AG09309 (cell line): ENCODE data around the gene RNF4.

Source experiments
- DNase-seq: peaks from one replicate; pipeline ENCODE4 v3.0.0-alpha.2; 2010; ENCODE audit warnings: low read depth
- H3K4me3 ChIP-seq: 2 replicates; pipeline ENCODE4 v1.5.1; 2011; ENCODE audit warnings: mild to moderate bottlenecking, low read depth, low read length, moderate library complexity; ENCODE audit not compliant: control insufficient read depth
- CTCF ChIP-seq: IDR thresholded peaks from 2 replicates; pipeline ENCODE4 v1.5.1; 2011; ENCODE audit warnings: mild to moderate bottlenecking, low read depth, low read length, inconsistent platforms; ENCODE audit not compliant: insufficient read depth, control insufficient read depth; ENCODE audit errors: missing control alignments

RNF4 gene

DNA sequence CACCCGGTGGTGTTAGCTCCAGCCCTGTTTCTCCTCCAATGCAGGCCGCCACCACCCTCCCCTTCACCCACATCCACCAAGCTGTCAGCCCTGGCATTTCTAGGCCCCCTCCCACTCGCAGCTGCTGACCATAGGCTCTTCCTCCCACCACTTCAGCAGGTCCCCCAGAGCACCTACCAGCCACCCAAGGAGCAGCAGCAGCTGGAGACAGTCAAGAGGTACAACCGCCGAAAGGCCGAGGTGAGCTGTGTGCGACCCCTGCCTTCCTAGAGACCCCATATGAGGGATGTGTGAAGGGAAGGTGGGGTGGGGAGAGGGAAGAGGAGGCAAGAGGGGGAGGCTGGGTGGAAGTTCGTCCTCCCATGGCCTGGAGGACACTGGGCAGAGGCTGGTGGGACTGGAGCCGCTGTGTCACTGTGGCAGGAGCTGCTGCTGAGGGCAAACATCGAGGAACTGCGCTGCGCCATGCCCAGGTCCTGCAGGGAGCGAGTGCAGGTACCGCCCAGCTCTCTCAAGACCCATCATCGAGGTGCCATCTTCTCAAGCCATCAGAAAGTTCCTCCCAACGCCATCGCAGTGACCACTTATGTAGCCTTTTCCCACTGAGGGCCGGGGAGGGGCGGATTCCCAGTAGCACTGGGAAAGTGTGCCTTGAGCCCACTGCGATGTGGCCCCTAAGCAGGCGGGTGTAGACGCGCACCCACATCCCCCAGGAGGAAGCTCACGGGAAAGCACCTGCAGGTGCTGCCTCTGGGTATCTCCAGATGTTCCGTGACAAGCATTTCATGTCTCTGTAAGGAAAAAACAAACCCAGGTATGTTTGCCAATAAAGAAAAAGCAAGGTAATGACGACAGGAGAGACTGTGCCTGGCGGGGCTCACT, 19.2 kb upstream of the RNF4 start:
- no peak overlapping the region for H3K4me3 ChIP-seq
- no peak for TF ChIP-seq CTCF
- no peak for DNase-seq

DNA sequence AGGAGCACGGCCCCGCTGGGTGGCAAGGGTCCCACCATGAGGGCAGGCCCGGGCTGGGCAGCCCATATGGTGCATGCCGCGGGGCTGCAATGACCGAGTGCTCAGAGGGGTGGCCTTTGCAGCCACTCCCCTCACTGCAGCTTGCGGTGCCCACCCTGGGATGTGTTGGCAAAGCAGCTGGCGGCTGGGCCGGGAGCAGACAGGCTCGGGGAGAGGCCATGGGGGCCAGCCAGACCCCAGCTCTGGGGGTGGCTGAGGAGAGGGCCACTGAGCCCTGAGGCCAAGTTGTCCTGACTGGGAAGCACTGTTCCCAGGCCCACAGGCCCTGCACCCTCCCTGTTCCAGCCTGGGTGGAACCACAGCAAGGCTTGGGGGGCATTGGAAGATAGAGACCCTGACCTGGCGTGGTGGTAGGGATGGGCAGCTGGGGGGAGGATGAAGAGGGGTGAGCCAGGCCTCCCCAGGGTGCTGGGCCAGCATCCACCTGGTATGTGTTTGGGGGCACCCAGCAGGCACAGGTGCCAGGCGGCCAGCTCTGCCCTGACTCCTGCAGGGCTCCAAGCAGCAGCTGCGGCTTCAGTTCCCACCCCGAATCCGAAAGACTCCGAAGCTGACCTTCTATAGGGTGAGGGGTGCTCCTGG, 18.4 kb upstream of the RNF4 start:
- H3K4me3 ChIP-seq = no peak overlapping the region
- TF ChIP-seq CTCF = no peak
- DNase-seq = no peak

GRCh38 chr4:2451036-2451520, 17.8 kb upstream of the RNF4 start:
- no peak for TF ChIP-seq CTCF
- DNase-seq = no peak
- no peak overlapping the region for H3K4me3 ChIP-seq

DNA sequence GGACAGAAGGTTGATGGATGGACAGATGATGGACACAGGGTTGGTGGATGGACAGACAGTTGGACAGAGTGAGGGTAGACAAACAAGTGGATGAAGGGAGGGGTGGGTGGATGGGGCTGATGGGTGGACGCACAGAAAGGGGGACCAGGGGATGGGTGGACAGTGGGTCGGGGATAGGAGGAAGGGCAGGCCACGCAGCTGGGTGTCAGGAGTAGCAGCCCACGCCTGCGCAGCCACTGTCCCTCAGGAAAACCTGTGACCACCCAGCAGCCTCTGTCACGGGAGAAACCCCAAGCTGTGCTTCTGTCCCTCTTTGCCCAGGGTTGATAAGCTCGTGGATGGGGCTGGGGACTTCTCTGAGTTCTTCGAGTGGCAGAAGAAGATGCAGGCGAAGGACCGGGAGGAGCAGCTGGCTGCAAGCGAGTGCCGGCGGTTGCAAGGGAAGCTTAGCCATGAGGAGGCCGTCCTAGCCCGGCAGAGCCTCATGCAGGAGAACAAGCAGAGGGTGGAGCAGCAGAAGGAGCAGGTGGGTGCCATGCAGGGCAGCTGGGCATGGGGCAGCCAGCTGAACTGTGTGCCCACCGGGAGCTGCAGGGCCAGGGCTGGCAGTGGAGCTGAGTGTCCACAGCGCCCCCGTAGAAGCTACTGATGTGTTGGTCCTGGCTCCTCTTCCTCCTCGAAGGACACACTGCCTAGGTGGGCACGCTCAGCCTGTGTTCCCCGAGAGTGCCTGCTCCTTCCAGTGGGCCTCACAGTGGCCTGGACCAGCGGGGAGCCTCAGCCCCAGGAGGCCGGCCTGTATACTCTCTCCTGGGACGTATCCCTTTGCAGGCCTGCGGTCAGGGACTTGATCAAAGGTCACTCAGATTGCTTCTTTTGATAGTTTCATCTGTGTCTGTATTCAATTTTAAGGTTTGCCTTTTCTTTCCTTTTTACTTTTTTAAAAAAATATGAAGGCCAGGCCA, 16.8 kb upstream of the RNF4 start:
- no peak for TF ChIP-seq CTCF
- no peak for DNase-seq

DNA sequence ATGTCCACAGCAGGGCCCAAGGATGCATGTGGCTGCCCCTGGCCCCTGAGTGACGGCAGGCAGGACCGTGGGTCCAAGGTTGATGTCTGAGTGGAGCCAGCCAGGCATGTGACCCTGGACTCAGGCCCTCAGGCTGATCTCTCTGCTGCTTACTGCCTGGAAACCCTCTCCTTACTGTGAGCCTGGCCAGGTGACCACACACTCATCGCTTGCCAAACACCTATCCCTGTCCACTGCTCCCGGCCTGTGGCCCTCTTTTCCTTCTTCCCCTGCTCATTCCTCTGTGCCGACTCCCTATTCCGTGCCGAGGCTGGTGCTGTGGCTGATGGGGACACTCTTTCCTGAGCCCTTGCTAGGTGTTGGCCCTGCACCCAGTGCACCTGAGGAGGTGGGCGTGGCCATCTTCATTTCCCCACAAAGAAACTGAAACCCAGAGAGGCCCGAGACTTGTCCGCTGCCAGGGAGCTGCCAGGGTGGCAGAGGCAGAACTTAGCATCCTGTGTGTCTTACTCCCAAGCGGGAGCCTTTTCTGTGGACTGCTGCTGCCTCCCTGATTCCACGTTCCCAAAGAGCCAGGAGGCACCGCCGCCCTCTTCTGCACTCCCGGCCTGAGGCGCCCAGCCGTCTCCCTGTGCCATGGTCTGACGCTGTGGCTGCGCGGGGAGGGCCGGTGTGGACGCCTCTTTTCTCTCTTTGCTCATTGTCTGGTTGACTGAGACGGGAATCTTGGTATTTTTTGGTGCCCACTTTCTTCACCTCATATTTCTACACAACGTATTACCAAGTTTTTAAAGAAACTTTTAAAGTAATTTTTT, 11.2 kb upstream of the RNF4 start:
- H3K4me3 ChIP-seq = no peak overlapping the region
- no peak for TF ChIP-seq CTCF
- no peak for DNase-seq

More for the DNA sequence above, 16.8 kb upstream of the RNF4 start:
- no peak overlapping the region for H3K4me3 ChIP-seq
